SIG-M5 treated with dmso at 0.1 percent for 504 hours (cell line): ENCODE data around the gene LRRC15.

Experiments used
- DNase-seq: peaks from one replicate; lab custom pipeline; 2025; ENCODE audit not compliant: unreplicated experiment; lab: John Stamatoyannopoulos, UW

The LRRC15 gene

GRCh38 chr3:194305356-194306108 is 64.0 kb downstream of the LRRC15 start:
- no peak for DNase-seq
